Esophagus squamous epithelium (tissue), 4 donors: ENCODE results near the gene HOATZ.

Experiments
- CTCF ChIP-seq, 6 experiments: fragments of 450-650 bp in 4 of 6; fragments of 200-600 bp in 2 of 6; sonication (generic) in 2 of 6; IDR thresholded peaks; one replicate each; pipeline ENCODE4 v1.5.1; 2016 to 2019; ENCODE audit warnings: antibody characterized with exemption in 6 of 6, mild to moderate bottlenecking in 4 of 6, moderate library complexity in 4 of 6
- POLR2A ChIP-seq, 4 donors: fragments of 450-650 bp; IDR thresholded peaks; one replicate each; pipeline ENCODE4 v1.6.1; 2017; ENCODE audit warnings: antibody characterized with exemption in 4 of 4, mild to moderate bottlenecking in 4 of 4, moderate library complexity in 3 of 4

- TF ChIP-seq CTCF (IDR thresholded peaks at IDR 0.05) (no peak), POLR2A (IDR thresholded peaks at IDR 0.05) (no peak)
Observed at GRCh38 chr11:111582881-111583280, 68.3 kb downstream of the HOATZ start.
